CD4-positive, alpha-beta T cell treated with Interleukin-21 for 1 hour (primary cell): ENCODE measurements around the gene NTM.

Experiments
- DNase-seq: peaks from one replicate; pipeline ENCODE4 v3.0.0-alpha.2; 2020

Gene NTM

DNA sequence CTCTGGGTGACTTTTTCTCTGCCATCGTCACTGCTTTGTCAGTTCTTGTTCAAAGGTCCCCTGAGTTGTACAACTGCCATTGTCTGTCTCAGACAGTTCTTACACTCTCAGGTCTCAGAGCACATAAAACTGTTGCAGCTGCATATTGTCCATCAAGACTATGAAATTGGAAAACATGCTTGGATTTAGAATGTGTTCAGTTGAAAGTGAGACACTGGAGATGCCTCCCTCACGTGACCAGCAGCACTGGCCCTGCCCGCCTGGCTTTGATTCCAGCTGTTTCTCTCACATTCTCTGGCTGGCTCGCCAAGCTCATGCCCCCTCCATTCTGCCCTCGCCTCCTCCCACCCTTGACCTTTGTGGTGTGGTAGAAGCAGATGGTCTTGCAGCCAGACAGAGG is 244.2 kb downstream of the NTM start:
- no peak for DNase-seq

DNA sequence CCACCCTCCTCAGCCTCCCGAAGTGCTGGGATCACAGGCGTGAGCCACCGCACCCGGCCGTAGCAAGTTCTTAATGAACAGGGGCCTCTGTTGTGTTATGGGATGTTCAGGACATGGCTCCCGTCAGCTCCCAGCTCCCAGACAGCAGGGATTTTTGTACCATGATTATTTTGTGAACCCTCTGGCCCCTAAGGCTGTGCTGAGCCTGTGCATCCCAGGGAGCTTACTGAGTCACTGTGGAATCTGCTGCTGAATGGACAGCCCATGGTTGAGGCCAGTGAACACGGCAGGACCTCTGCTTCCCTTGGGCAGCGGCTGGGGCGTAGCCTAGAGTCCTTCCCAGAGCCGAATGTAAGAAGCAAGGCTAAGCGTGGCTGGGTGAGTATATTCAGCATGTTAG is 245.2 kb downstream of the NTM start:
- no peak for DNase-seq

GRCh38 chr11:131616481-131617140 is 246.2 kb downstream of the NTM start:
- DNase-seq: no peak

DNA sequence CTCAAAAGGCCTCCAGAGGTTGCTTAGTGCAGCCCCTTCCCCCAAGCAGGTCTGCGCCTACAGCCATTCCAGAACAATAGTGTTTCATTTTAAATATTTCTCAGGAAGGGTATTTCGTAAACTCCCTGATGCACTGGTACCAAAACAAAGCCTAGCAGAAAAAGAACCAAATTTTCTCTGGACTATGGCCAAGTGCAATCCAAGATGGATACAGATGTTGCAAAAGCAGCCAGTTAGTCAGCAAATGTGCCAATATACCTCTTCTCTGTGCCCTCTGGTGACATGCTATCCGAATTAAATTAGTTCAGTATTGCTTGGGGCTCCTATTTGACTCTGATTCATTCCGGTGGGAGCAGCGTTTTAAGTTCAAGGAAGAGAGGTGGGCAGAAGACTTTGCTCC is 247.8 kb downstream of the NTM start:
- no peak for DNase-seq

- DNase-seq: no peak
Measured at GRCh38 chr11:131622193-131622592, 251.8 kb downstream of the NTM start.

DNA sequence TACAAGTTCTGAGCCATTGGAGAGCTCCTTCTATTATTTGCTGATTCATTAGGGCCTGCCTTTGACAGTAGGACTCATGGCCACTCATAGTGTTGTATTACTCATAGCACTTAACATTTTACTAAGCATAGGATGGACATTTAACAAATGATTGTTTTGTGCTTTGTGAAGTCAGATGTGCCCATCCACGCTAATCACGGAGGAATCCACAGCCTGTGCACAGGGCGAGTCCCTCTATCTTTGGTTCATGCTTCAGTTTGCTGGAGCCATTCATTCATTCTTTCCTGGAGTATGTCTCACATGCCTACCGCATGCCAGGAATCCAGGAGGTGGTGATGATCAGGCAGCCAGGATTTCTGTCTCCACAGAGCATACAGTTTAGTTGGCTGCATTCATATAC is 254.1 kb downstream of the NTM start:
- no peak for DNase-seq

GRCh38 chr11:131626788-131627187 is 256.4 kb downstream of the NTM start:
- DNase-seq: no peak

DNA sequence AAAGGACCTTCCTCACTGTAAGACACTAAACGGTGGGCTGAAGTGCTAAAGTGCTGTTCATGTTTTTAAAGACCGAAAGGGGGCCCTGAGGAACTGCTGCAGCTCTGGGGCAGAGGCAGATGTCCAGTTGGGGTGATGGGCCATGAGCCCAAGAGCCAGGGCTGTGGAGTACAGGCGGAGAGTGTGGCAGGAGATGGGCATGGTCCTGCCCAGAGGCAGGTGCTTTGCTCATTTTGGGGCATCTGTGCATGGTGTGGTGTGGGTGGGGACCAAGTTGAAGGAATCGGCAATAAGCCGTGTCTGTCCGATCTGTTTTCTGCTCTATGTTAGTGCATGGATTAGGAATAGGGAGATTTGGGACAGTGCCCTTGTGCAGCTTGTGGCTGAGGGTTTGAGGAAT is 258.3 kb downstream of the NTM start:
- DNase-seq: no peak

DNA sequence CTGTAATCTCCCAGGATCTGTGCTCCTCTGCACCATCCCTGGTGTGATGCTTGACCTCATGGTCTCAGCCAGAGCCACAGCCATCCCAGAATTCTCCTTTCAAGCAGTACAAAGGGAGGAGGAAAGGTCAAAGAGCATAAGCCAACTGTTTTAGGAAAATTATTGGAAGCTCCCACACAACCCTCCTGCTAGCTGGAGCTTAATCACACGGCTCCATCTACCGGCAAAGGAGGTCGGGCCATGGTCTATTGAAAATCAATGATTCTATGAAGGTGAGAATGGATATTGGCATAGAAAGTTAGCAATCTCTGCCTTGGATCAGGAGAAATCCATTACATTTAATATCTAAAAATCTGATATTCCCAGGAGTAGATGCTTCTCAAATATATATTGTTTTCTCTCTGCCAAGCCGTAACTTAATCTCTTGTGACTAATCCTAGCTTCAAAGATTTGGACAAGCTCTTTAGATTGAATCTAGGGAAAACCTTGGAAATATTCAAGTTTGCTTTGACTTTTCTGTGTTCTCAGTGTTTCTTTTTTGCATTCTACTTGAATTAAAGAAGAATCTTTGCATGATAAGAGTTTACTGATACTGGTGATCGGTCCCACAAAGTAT is 259.6 kb downstream of the NTM start:
- no peak for DNase-seq

DNA sequence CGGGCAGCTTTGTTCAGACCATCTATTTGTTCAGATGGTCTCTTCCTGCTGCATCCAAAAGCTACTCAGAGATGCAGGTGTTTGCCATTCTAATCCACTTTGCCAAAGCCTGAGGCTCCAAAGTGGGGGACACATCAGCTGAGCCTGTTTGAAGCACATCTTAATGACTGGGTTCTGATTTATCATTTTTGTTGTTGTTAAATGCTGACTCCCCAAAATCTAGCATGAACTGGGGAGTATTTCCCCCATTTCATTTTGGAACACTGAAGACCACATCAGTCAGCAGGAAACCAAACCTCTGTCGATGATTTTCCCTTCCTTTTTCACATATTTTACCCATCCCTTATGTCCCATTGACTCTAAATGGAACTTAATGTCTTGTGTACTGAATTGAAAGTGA is 262.6 kb downstream of the NTM start:
- no peak for DNase-seq

- DNase-seq: no peak
Measured at GRCh38 chr11:131633921-131634715, 263.7 kb downstream of the NTM start.

- DNase-seq: no peak
Measured at GRCh38 chr11:131637469-131638175, 267.2 kb downstream of the NTM start.

GRCh38 chr11:131638889-131639288 is 268.5 kb downstream of the NTM start:
- DNase-seq: no peak

GRCh38 chr11:131640320-131640719 is 269.9 kb downstream of the NTM start:
- DNase-seq: no peak

DNA sequence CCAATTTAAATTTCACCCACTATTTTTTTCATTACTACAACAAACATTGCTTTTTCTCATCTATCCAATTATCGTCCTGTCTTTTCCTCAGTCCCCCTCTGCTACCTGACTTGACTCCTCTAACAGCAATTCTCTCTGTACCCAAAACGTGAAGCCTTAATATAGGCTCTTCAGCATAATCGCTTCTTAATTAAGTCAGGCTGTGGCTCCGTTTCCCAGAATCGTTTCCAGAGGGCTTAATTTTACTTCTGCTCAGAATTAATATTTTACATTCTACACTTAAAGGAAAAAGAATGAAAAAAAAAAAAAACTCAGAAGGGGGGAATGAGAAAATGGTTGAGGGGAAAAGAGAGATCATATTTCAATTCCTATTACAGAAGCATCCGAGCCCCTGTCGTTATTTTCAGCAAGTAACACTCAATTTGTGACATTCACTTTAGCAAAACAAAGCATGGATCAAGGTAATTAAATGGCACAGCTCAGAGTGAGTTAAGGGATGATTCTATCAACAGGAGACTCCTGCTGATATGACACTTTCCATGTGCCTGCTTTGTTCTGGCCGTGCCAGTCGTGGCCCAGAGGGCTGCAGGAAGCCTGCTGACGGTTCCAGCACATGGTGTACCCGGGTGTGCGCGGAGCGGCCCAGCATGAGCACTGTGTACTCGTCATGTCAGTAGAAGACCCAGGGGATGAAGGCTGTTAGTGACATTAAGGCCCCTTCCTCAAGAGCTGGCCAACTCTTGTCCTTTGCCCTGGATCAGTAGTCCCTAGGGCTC is 272.5 kb downstream of the NTM start:
- no peak for DNase-seq

GRCh38 chr11:131644204-131644795 is 273.9 kb downstream of the NTM start:
- no peak for DNase-seq

GRCh38 chr11:131645237-131645636 is 274.8 kb downstream of the NTM start:
- DNase-seq: no peak

- no peak for DNase-seq
Measured at GRCh38 chr11:131649856-131650255, 279.4 kb downstream of the NTM start.

DNA sequence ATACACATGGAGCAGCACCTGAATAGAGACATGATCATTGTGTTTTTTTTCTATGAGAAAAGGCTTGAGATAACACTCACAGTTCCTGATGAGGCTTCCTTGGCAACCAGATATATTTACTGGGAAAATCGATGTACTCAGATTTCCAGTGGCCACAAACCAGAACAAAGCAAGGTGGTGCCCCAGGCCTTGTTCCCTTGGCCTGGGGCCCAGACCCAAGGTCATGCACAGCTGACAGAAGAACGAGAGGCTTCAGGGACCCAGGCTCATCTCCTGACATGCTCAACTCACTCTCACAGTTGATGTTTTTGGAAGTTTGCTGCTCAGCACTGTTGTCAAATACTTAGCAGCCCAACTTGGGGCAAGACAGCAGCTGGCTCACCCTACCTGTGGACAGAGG is 281.8 kb downstream of the NTM start:
- DNase-seq: no peak

GRCh38 chr11:131653260-131653659 is 282.8 kb downstream of the NTM start:
- no peak for DNase-seq

DNA sequence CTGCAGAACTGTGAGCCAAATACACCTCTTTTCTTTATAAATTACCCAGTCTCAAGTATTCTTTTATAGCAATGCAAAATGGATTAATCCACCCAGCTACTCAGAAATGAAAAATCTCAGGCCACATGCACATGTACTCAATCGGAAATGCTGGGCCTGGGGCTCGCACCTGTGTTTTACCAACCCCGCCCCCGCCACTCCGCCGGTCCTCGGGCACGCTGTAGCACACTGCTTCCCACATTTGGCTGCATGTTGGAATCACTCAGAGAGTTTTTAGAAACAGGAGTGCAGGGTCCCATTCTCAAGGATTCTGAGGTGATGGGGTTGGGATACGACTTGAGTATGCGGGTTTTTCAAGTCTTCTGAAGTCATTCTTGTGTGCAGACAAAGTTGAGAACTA is 284.4 kb downstream of the NTM start:
- DNase-seq: no peak

- DNase-seq: no peak
Measured at GRCh38 chr11:131656179-131656838, 285.9 kb downstream of the NTM start.
